ENCODE measurements around the gene OLFML1. TPM values are rescaled to one million over a fixed set of nuclear protein-coding genes. Genes with fewer than 3 reads are reported as not detected.

The OLFML1 gene
- total and polyA plus RNA-seq, 11 donors: 1.7 to 17.9 (median 4.0) TPM

DNA sequence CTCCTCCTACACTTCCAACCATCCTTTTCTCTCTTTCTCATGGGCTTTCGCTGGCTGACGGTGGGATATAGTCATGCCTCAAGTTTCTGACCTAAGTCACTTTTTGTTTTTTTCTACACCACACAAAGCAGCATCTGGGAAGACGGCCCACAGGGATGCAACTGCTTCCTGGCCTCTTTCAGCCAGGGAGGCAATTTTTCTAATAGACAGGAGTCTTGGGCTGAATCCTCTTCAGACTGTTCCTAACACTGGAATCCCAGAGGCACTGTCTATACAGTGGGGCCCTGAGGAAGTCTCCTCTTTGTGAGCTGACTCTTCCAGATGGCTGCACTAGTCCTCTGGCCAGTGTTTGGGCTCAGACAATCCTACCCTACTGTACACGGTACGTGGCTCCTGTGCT is 39.7 kb upstream of the OLFML1 start:
- ATAC-seq (no peak), DNase-seq (no peak)
- TF ChIP-seq, protein P1, sequence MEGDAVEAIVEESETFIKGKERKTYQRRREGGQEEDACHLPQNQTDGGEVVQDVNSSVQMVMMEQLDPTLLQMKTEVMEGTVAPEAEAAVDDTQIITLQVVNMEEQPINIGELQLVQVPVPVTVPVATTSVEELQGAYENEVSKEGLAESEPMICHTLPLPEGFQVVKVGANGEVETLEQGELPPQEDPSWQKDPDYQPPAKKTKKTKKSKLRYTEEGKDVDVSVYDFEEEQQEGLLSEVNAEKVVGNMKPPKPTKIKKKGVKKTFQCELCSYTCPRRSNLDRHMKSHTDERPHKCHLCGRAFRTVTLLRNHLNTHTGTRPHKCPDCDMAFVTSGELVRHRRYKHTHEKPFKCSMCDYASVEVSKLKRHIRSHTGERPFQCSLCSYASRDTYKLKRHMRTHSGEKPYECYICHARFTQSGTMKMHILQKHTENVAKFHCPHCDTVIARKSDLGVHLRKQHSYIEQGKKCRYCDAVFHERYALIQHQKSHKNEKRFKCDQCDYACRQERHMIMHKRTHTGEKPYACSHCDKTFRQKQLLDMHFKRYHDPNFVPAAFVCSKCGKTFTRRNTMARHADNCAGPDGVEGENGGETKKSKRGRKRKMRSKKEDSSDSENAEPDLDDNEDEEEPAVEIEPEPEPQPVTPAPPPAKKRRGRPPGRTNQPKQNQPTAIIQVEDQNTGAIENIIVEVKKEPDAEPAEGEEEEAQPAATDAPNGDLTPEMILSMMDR (IDR thresholded peaks at IDR 0.05): no peak
- no peak for TF ChIP-seq POLR2A (IDR thresholded peaks at IDR 0.05)
- H3K4me1 ChIP-seq: peaks cover 0 to 11% (median 2%) of the 10 kb centered on the region in 12 donors
- peaks cover 0 to 2% (median 0%) of the 10 kb centered on the region in 9 donors for H3K27me3 ChIP-seq
- no peak overlapping the region for H3K27ac ChIP-seq
- no peaks in the 10 kb centered on the region for H3K36me3 ChIP-seq
- intact Hi-C loops (cut with DNase I): loop anchor here in 3 of 10 donors (10.0 kb wide), 3 partner anchors 91 to 351 kb away; no protein-coding TSS in a partner anchor
- H3K4me3 ChIP-seq: no peak overlapping the region
- H3K9me3 ChIP-seq: no peaks in the 10 kb centered on the region
- 57 to 80% (median 75%) methylated on average over 5 of the region's 5 CpGs for WGBS, 4 donors

DNA sequence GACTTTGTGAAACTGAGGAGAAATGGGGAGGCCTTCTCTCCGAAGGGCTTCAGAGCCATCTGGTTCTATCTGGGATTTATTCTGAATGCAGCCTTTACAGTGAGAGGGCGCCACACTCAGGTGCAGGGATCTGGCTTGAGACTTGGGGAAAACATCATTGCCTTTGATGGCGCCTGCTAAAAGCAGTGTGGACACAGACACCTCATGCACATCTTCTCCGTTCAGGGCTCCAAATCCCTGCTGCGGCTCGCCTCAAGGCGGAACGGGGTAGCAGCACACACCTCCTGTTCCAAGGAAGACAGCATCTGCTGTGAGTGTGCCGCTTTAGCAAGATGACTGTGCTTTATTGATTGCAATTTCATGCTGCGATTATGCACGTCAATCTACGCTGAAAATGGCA is 37.1 kb upstream of the OLFML1 start:
- H3K36me3 ChIP-seq: no peaks in the 10 kb centered on the region
- ATAC-seq (no peak), DNase-seq (no peak)
- H3K4me1 ChIP-seq: peaks cover 0 to 11% (median 2%) of the 10 kb centered on the region in 12 donors
- peaks cover 0 to 2% (median 0%) of the 10 kb centered on the region in 9 donors for H3K27me3 ChIP-seq
- intact Hi-C loops (cut with DNase I): loop anchor here in 3 of 10 donors (10.0 kb wide), 3 partner anchors 93 to 353 kb away; no protein-coding TSS in a partner anchor
- WGBS, 4 donors: 94 to 97% (median 97%) methylated on average over 12 of the region's 12 CpGs
- H3K27ac ChIP-seq: no peak overlapping the region
- no peaks in the 10 kb centered on the region for H3K9me3 ChIP-seq
- no peak for TF ChIP-seq POLR2A (IDR thresholded peaks at IDR 0.05)
- TF ChIP-seq, protein P1 (IDR thresholded peaks at IDR 0.05): no peak
- H3K4me3 ChIP-seq: no peak overlapping the region

DNA sequence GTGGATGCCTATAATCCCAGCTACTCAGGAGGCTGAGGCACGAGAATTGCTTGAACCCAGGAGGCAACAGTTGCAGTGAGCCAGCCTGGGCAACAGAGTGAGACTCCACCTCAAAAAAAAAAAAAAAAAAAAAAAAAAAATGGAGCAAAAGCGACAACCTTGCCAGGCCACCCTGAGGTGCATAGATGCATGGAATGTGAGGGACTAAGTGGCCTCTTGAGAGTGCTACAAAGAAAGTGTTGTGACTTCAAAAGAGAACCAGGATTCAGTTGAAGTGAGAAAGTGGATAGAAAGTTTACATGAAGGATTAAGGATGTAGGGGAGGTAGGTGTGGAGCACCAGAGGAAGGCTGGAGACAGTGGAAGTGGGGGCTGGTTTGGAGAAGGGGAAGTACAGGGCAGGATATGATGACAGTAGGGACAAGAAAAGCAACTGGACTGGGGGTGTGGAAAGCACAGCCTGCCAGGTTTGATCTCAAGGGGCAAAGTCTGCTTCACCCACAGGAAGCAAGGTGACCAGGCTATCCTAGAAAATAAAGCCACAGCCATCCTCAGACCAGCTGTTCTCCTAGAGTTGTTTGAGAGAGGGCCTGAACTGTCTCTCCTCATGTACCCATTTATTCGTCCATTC is 36.0 kb upstream of the OLFML1 start:
- peak in 1 of 4 donors; percentile 46 for ATAC-seq
- TF ChIP-seq, protein P1 (IDR thresholded peaks at IDR 0.05): no peak
- WGBS, 4 donors: 74 to 93% (median 87%) methylated on average over 3 of the region's 3 CpGs

DNA sequence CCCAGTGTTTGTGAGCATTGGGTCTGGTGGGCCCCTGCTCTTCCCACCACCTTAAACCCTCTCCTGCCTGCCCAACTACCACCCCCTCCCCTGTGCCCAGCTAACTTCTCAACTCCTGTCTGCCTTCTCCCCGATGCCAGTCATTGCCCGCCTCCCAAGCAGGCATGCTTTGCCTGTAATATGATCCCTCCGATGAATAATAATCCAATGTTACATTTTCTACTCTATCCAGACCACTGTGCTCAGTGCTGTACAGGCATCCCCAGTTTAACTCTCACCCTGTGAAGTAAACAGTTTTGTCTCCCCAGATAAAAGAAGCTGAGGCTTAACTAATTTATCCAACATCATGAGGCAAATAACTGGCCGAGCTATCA is 35.5 kb upstream of the OLFML1 start:
- TF ChIP-seq POLR2A (IDR thresholded peaks at IDR 0.05): no peak
- TF ChIP-seq, protein P1 (IDR thresholded peaks at IDR 0.05): no peak
- no peaks in the 10 kb centered on the region for H3K9me3 ChIP-seq
- no peak overlapping the region for H3K27ac ChIP-seq
- peaks cover 0 to 2% (median 0%) of the 10 kb centered on the region in 9 donors for H3K27me3 ChIP-seq
- WGBS, 4 donors: 79 to 90% (median 85%) methylated on average over 4 of the region's 4 CpGs
- intact Hi-C loops (cut with DNase I): loop anchor here in 3 of 10 donors (10.0 kb wide), 3 partner anchors 95 to 355 kb away; no protein-coding TSS in a partner anchor
- H3K4me1 ChIP-seq: peaks cover 0 to 4% (median 1%) of the 10 kb centered on the region in 12 donors
- ATAC-seq: no peak
- no peak overlapping the region for H3K4me3 ChIP-seq
- no peak for DNase-seq
- H3K36me3 ChIP-seq: no peaks in the 10 kb centered on the region

More for the DNA sequence above, 36.0 kb upstream of the OLFML1 start:
- no peak overlapping the region for H3K27ac ChIP-seq
- no peak for DNase-seq
- H3K4me3 ChIP-seq: no peak overlapping the region
- intact Hi-C loops (cut with DNase I): loop anchor here in 3 of 10 donors (10.0 kb wide), 3 partner anchors 95 to 355 kb away; no protein-coding TSS in a partner anchor
- peaks cover 0 to 2% (median 0%) of the 10 kb centered on the region in 9 donors for H3K27me3 ChIP-seq
- H3K9me3 ChIP-seq: no peaks in the 10 kb centered on the region
- H3K36me3 ChIP-seq: no peaks in the 10 kb centered on the region
- peaks cover 0 to 8% (median 2%) of the 10 kb centered on the region in 12 donors for H3K4me1 ChIP-seq

Data from heart left ventricle (tissue), 16 donors.